SK-N-SH (cell line): ENCODE results near the gene RPS27L. TPM values are rescaled to one million over a fixed set of nuclear protein-coding genes. Genes with fewer than 3 reads are reported as not detected.
"Not testable (repeated sequence)": the region's sequence is repeated elsewhere in the genome, so short reads cannot be mapped to it uniquely, and the experiment has no call there.

Source experiments
- CTCF ChIA-PET: fragments of 300-600, 350-600 bp; formaldehyde crosslinking; extraction: SDS; loops from one replicate; lab custom pipeline; 2021; lab: Yijun Ruan, JAX
- POLR2A ChIA-PET: fragments of 350-600 bp; sonication (Branson Sonifier 250); formaldehyde crosslinking; extraction: SDS; loops from one replicate; lab custom pipeline; 2020; ENCODE audit warnings: antibody characterized with exemption, inconsistent platforms; lab: Yijun Ruan, JAX
- DNase-seq: peaks from one replicate; pipeline ENCODE4 v3.0.0; 2012
- H2AFZ ChIP-seq: fragments of 200-600 bp; sonication (generic); 2 replicates; pipeline ENCODE4 v1.8.1; 2016; ENCODE audit warnings: antibody characterized with exemption, mild to moderate bottlenecking, low read depth
- H3F3A ChIP-seq: fragments of 200-600 bp; sonication (generic); replicated peaks from 2 replicates; pipeline ENCODE3; 2016; ENCODE audit warnings: antibody characterized with exemption, mild to moderate bottlenecking; ENCODE audit not compliant: insufficient read depth
- H3K27ac ChIP-seq, 2 experiments: fragments of 200-500 bp in 1 of 2; fragments of 200-600 bp in 1 of 2; sonication (Bioruptor generic) in 1 of 2; sonication (generic), shearing (Covaris generic) in 1 of 2; 2 replicates each; pipeline versions ENCODE4 v1.5.1 to v1.6.1; 2014 to 2016; ENCODE audit warnings: low read depth in 2 of 2, inconsistent platforms in 1 of 2, low read length in 1 of 2, mild to moderate bottlenecking in 1 of 2, mixed read lengths in 1 of 2
- H3K27me3 ChIP-seq: fragments of 200-600 bp; sonication (generic), shearing (Covaris generic); 2 replicates; pipeline ENCODE4 v1.6.1; 2016; ENCODE audit warnings: mixed run types; ENCODE audit not compliant: insufficient read depth
- H3K36me3 ChIP-seq, 2 experiments: fragments of 200-500 bp in 1 of 2; fragments of 200-600 bp in 1 of 2; sonication (Bioruptor generic) in 1 of 2; sonication (generic) in 1 of 2; replicated peaks in 1 of 2; 2 replicates each; pipeline versions ENCODE3 to v1.5.1; 2014 to 2016; ENCODE audit warnings: low read length in 1 of 2, mild to moderate bottlenecking in 1 of 2; ENCODE audit not compliant: insufficient read depth in 2 of 2, control insufficient read depth in 1 of 2
- H3K4me1 ChIP-seq, 2 experiments: fragments of 200-500 bp in 1 of 2; fragments of 200-600 bp in 1 of 2; sonication (Bioruptor generic) in 1 of 2; sonication (generic), shearing (Covaris generic) in 1 of 2; 2 replicates each; pipeline versions ENCODE4 v1.5.1 to v1.6.1; 2014 to 2016; ENCODE audit warnings: low read depth in 1 of 2, low read length in 1 of 2, mixed run types in 1 of 2; ENCODE audit not compliant: insufficient read depth in 2 of 2, control insufficient read depth in 1 of 2
- H3K4me2 ChIP-seq: fragments of 200-600 bp; sonication (generic), shearing (Covaris generic); 2 replicates; pipeline ENCODE4 v1.6.1; 2017; ENCODE audit warnings: mixed run types
- H3K4me3 ChIP-seq, 2 experiments: fragments of 200-500 bp in 1 of 2; fragments of 200-600 bp in 1 of 2; sonication (Bioruptor generic) in 1 of 2; sonication (generic), shearing (Covaris generic) in 1 of 2; 2 replicates each; pipeline versions ENCODE4 v1.5.1 to v1.8.1; 2014 to 2016; ENCODE audit warnings: low read depth in 2 of 2, inconsistent platforms in 1 of 2, low read length in 1 of 2, mild to moderate bottlenecking in 1 of 2, mixed read lengths in 1 of 2, moderate library complexity in 1 of 2
- H3K79me2 ChIP-seq: fragments of 200-600 bp; sonication (generic); 2 replicates; pipeline ENCODE4 v1.8.1; 2017; ENCODE audit warnings: mild to moderate bottlenecking; ENCODE audit not compliant: insufficient read depth
- H3K9ac ChIP-seq: fragments of 200-600 bp; sonication (generic); 2 replicates; pipeline ENCODE4 v1.6.1; 2017; ENCODE audit warnings: mixed run types
- H3K9me2 ChIP-seq: fragments of 200-600 bp; sonication (generic); 2 replicates; pipeline ENCODE4 v1.6.1; 2017; ENCODE audit warnings: mixed run types
- H3K9me3 ChIP-seq: fragments of 200-600 bp; sonication (generic); 2 replicates; pipeline ENCODE4 v1.6.1; 2017; ENCODE audit warnings: mixed run types, mild to moderate bottlenecking, moderate library complexity
- H4K20me1 ChIP-seq: fragments of 200-600 bp; sonication (generic); 2 replicates; pipeline ENCODE4 v1.6.1; 2017; ENCODE audit warnings: mild to moderate bottlenecking, mixed run types; ENCODE audit not compliant: insufficient read depth
- CHD2 ChIP-seq: fragments of 150-350 bp; IDR thresholded peaks from 2 replicates; pipeline ENCODE4 v1.6.1; 2018; ENCODE audit warnings: low read length; ENCODE audit not compliant: partially characterized antibody
- FOSL2 ChIP-seq: IDR thresholded peaks from 2 replicates; pipeline ENCODE4 v1.4.0; 2012; ENCODE audit warnings: low read depth, mild to moderate bottlenecking, moderate library complexity, borderline replicate concordance
- FOXJ3 ChIP-seq: sonication (generic); formaldehyde crosslinking; IDR thresholded peaks from 2 replicates; pipeline ENCODE4 v1.5.1; 2020; ENCODE audit warnings: mild to moderate bottlenecking, missing genetic modification reagents
- GABPA ChIP-seq: IDR thresholded peaks from 2 replicates; pipeline ENCODE4 v1.4.0; 2012; ENCODE audit warnings: low read depth, mild to moderate bottlenecking
- JUND ChIP-seq: IDR thresholded peaks from 2 replicates; pipeline ENCODE4 v1.4.0; 2012
- MAX ChIP-seq: IDR thresholded peaks from 2 replicates; pipeline ENCODE4 v1.4.0; 2012; ENCODE audit warnings: low read depth
- MEF2A ChIP-seq: IDR thresholded peaks from 2 replicates; pipeline ENCODE4 v1.4.0; 2012; ENCODE audit warnings: low read depth, borderline replicate concordance
- MXI1 ChIP-seq: IDR thresholded peaks from 2 replicates; pipeline ENCODE4 v1.6.1; 2012; ENCODE audit warnings: mild to moderate bottlenecking, low read depth, low read length, improper control_type of control experiment
- NFIC ChIP-seq: IDR thresholded peaks from 2 replicates; pipeline ENCODE4 v1.4.0; 2012; ENCODE audit warnings: borderline replicate concordance
- RAD21 ChIP-seq: IDR thresholded peaks from 2 replicates; pipeline ENCODE4 v1.6.1; 2012; ENCODE audit warnings: mild to moderate bottlenecking, low read length
- RCOR1 ChIP-seq: fragments of 150-350 bp; IDR thresholded peaks from 2 replicates; pipeline ENCODE4 v1.6.1; 2017; ENCODE audit warnings: antibody characterized with exemption, low read length
- RFX5 ChIP-seq: IDR thresholded peaks from 2 replicates; pipeline ENCODE4 v1.6.1; 2012; ENCODE audit warnings: mild to moderate bottlenecking, improper control_type of control experiment, low read length
- SIN3A ChIP-seq: IDR thresholded peaks from 2 replicates; pipeline ENCODE4 v1.6.1; 2012; ENCODE audit warnings: low read depth, mild to moderate bottlenecking, low read length, moderate library complexity, borderline replicate concordance
- SMC3 ChIP-seq: IDR thresholded peaks from 2 replicates; pipeline ENCODE4 v1.6.1; 2012; ENCODE audit warnings: low read depth, low read length, improper control_type of control experiment
- TAF1 ChIP-seq: IDR thresholded peaks from 2 replicates; pipeline ENCODE4 v1.6.1; 2012; ENCODE audit warnings: low read depth, mild to moderate bottlenecking, low read length, moderate library complexity, borderline replicate concordance
- USF2 ChIP-seq: fragments of 150-350 bp; IDR thresholded peaks from 2 replicates; pipeline ENCODE4 v1.6.1; 2017; ENCODE audit warnings: antibody characterized with exemption, low read length, low read depth, borderline replicate concordance
- WGBS: methylation state at CpG from one replicate; pipeline ENCODE4 v1.1.6; 2017; ENCODE audit warnings: low lambda C conversion rate; 5-methylcytosine and 5-hydroxymethylcytosine counted together
- polyA plus RNA-seq, 3 experiments: library from polyadenylated mRNA; depleted of rRNA; stranded (reverse); fragments of >200 nt; gene quantifications; 2 replicates each; pipeline ENCODE4 v1.2.3, GENCODE V29; 2012
- TF ChIP-seq, protein P1 (sequence below): IDR thresholded peaks from 2 replicates; pipeline ENCODE4 v1.4.0; 2012; ENCODE audit warnings: low read depth, borderline replicate concordance

Gene RPS27L
- polyA plus RNA-seq, 1 of the 3 experiments (the other 2 are of a cell fraction), result 319 TPM

GRCh38 chr15:63104727-63105126 is 52.5 kb downstream of the RPS27L start:
- H3K9me2 ChIP-seq, result no peaks in the 10 kb centered on the region
- H3K36me3 ChIP-seq, result no peaks in the 10 kb centered on the region
- no peaks in the 10 kb centered on the region for H3K79me2 ChIP-seq
- peaks cover 18% of the 10 kb centered on the region for H3F3A ChIP-seq
- DNase-seq, result no peak
- no peak overlapping the region for H2AFZ ChIP-seq
- H3K9ac ChIP-seq, result no peak overlapping the region
- no peak overlapping the region for H3K4me2 ChIP-seq
- H3K4me1 ChIP-seq, result peaks cover 0 to 13% of the 10 kb centered on the region in 2 experiments; a peak in 2 of 4 replicates
- TF ChIP-seq SMC3, result no peak
- TF ChIP-seq RCOR1, result no peak
- no peak for TF ChIP-seq SIN3A
- no peak for TF ChIP-seq FOXJ3 (CRISPR knock-in tag)
- no peak for TF ChIP-seq RFX5
- no peak for TF ChIP-seq MAX
- no peak for TF ChIP-seq TAF1
- TF ChIP-seq USF2, result no peak
- no peak for TF ChIP-seq MXI1
- no peak for TF ChIP-seq JUND
- no peak for TF ChIP-seq CHD2
- H3K27me3 ChIP-seq, result no peaks in the 10 kb centered on the region
- H3K9me3 ChIP-seq, result no peaks in the 10 kb centered on the region
- H3K4me3 ChIP-seq, result no peak overlapping the region
- ChIA-PET CTCF (interaction anchor here (1.8 to 2.1 kb wide), 2 partner anchors 11 to 57 kb away, joined by 7 to 9 read pairs; no protein-coding TSS in a partner anchor), POLR2A (no interaction called here)
- no peak overlapping the region for H3K27ac ChIP-seq
- no peaks in the 10 kb centered on the region for H4K20me1 ChIP-seq
- 71% methylated on average over 7 of the region's 7 CpGs for WGBS

DNA sequence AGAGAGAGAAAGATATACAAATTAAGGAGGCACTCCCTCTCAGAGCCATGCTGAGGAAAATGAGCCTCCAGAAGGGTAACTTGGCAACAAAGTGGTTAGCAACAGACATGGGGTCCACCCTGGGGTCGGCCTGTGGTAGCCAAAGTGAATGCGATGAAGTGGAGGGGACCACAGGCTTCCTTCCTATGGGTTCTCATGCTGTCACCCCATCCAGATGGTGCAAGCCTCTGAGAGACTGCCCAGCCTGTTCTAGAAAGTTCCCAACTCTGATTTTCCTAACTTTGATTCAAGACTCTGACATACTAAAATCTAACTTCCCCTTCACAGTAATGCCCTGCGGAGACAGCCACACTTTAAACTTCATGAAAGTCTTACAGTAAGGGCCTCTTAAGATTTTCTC is 53.9 kb downstream of the RPS27L start:
- WGBS, result 91% methylated on average over 3 of the region's 3 CpGs
- H3K9me2 ChIP-seq, result no peaks in the 10 kb centered on the region
- no peak overlapping the region for H2AFZ ChIP-seq
- POLR2A ChIA-PET, result no interaction called here
- DNase-seq, result no peak
- no peaks in the 10 kb centered on the region for H4K20me1 ChIP-seq
- H3K4me1 ChIP-seq, result peaks cover 0 to 7% of the 10 kb centered on the region in 2 experiments; a peak in 2 of 4 replicates
- CTCF ChIA-PET, result interaction anchor here (0.8 to 1.2 kb wide), 2 partner anchors 9 to 55 kb away, joined by 3 to 6 read pairs; no protein-coding TSS in a partner anchor
- no peak for TF ChIP-seq GABPA
- no peak for TF ChIP-seq NFIC
- TF ChIP-seq FOSL2, result no peak
- TF ChIP-seq MEF2A, result no peak
- TF ChIP-seq, protein P1, sequence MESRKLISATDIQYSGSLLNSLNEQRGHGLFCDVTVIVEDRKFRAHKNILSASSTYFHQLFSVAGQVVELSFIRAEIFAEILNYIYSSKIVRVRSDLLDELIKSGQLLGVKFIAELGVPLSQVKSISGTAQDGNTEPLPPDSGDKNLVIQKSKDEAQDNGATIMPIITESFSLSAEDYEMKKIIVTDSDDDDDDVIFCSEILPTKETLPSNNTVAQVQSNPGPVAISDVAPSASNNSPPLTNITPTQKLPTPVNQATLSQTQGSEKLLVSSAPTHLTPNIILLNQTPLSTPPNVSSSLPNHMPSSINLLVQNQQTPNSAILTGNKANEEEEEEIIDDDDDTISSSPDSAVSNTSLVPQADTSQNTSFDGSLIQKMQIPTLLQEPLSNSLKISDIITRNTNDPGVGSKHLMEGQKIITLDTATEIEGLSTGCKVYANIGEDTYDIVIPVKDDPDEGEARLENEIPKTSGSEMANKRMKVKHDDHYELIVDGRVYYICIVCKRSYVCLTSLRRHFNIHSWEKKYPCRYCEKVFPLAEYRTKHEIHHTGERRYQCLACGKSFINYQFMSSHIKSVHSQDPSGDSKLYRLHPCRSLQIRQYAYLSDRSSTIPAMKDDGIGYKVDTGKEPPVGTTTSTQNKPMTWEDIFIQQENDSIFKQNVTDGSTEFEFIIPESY, result no peak
- TF ChIP-seq TAF1, result no peak
- no peak for TF ChIP-seq RAD21
- no peaks in the 10 kb centered on the region for H3K9me3 ChIP-seq
- peaks cover 11% of the 10 kb centered on the region for H3F3A ChIP-seq
- H3K4me2 ChIP-seq, result no peak overlapping the region
- no peaks in the 10 kb centered on the region for H3K36me3 ChIP-seq
- no peaks in the 10 kb centered on the region for H3K79me2 ChIP-seq
- no peak overlapping the region for H3K27ac ChIP-seq
- no peaks in the 10 kb centered on the region for H3K27me3 ChIP-seq
- no peak overlapping the region for H3K4me3 ChIP-seq
- H3K9ac ChIP-seq, result no peak overlapping the region

DNA sequence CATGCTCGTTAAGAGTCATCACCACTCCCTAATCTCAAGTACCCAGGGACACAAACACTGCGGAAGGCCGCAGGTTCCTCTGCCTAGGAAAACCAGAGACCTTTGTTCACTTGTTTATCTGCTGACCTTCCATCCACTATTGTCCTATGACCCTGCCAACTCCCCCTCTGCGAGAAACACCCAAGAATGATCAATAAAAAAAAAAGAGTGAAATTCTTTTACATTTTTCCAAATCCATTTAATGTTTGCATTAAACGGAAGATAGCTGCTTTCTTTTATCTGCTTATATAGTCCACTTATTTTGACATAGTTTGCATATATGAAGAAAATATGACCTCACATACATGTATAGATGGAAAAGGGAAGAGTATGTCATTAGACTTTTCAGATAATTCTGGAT is 57.7 kb downstream of the RPS27L start:
- H4K20me1 ChIP-seq, H3K27me3 ChIP-seq, H3K27ac ChIP-seq, H3K4me3 ChIP-seq, H3K79me2 ChIP-seq, DNase-seq, POLR2A ChIA-PET, H3K9me2 ChIP-seq, H3K4me2 ChIP-seq, H3K9ac ChIP-seq, H2AFZ ChIP-seq, H3K4me1 ChIP-seq, H3K36me3 ChIP-seq, H3K9me3 ChIP-seq: not testable (repeated sequence)
- WGBS, result 90% methylated on average over 4 of the region's 5 CpGs
- CTCF ChIA-PET, result interaction anchor here (0.7 to 1.4 kb wide), 3 partner anchors 12 to 66 kb away, joined by 3 to 7 read pairs (median 4); no protein-coding TSS in a partner anchor
- H3F3A ChIP-seq, result peaks cover 28% of the 10 kb centered on the region

GRCh38 chr15:63098901-63099300 is 58.4 kb downstream of the RPS27L start:
- CTCF ChIA-PET, result interaction anchor here (1.4 kb wide), 1 partner anchor 50 kb away, joined by 3 read pairs; no protein-coding TSS in a partner anchor
- DNase-seq, H3K9me3 ChIP-seq, H3K9ac ChIP-seq, H3K27ac ChIP-seq, H3K4me3 ChIP-seq, H3K4me1 ChIP-seq, H3K9me2 ChIP-seq, POLR2A ChIA-PET, H2AFZ ChIP-seq, H3K27me3 ChIP-seq, H3K79me2 ChIP-seq, H3K4me2 ChIP-seq, H4K20me1 ChIP-seq, H3K36me3 ChIP-seq: not testable (repeated sequence)
- 98% methylated on average over 5 of the region's 33 CpGs for WGBS
- peaks cover 35% of the 10 kb centered on the region for H3F3A ChIP-seq
